Measurements from ENCODE around the gene AFAP1. TPM values are rescaled to one million over a fixed set of nuclear protein-coding genes. Genes with fewer than 3 reads are reported as not detected.

Gene AFAP1
- total and polyA plus RNA-seq, 2 of the 8 experiments (the other 6 are each of a cell fraction or from before 2014, with no cell fraction given) = 3.6 to 18.2 TPM

DNA sequence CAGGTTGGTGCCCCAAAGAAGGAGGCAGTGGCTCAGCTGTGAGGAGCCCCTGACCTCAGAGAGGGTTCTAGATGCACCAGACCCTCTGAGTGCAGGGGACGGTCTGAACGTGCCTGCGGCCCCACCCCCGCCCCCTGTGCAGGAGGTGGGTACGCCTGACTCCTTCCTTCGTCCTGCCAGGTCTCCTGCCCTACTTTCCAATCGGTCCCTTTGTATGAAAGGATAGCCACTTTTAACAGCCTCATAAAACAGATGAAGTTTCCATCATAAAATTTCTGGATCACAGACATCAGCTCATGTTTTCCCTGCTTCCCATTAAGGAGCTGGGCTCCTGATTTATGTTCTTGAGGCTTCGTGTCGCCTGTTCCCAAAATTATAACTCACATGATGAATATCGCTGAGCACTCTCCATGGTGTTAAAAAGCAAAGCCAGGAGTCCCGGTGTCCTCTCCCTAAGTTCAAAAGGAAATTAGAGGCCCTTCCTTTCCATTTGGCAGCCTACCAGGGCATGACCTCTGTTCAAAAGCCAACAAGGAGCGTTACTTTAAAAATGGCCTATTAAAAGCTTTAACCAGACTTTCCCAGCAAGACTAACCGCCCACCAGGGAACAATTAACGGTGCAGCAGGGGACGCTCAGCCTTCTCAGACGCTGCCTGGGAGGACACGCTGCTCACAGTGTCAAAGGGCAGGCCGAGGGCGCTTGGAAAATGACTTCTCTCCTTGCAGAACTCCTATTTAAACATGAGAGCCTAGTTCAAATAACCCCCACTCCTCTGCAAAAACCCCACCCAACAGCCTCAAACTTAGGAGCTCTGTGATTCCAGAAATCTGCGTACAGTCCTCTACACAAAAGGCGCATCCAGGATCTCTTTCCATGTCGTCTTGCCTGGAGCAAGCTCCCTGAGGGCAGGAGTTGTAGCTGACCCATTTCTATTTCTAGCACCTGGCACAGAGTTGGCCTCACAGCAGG lies 181.9 kb downstream of the AFAP1 start (continued):
- TF ChIP-seq TCF12 (IDR thresholded peaks at IDR 0.05; ENCODE audit: low read depth, low read length) (no peak), SRF (IDR thresholded peaks at IDR 0.05; ENCODE audit: low read depth, low read length) (no peak), CEBPB (IDR thresholded peaks at IDR 0.05; ENCODE audit: low read depth, low read length) (no peak), SP1 (IDR thresholded peaks at IDR 0.05; ENCODE audit: low read depth, low read length) (no peak)

Data from H1 (cell line).